HepG2 (cell line): ENCODE results near the gene CHD2. TPM values are rescaled to one million over a fixed set of nuclear protein-coding genes. Genes with fewer than 3 reads are reported as not detected.

Experiments used
- CHD2 ChIP-seq: IDR thresholded peaks from 2 replicates; pipeline ENCODE4 v1.6.1; 2011; ENCODE audit warnings: low read depth, low read length, improper control_type of control experiment
- HES4 ChIP-seq: sonication (generic); formaldehyde crosslinking; IDR thresholded peaks from 2 replicates; pipeline ENCODE4 v1.9.0; 2021; ENCODE audit warnings: mild to moderate bottlenecking, missing genetic modification reagents, borderline replicate concordance
- KDM1A ChIP-seq: IDR thresholded peaks from 2 replicates; pipeline ENCODE4 v1.6.1; 2016; ENCODE audit warnings: missing compliant biosample characterization
- KLF6 ChIP-seq: IDR thresholded peaks from 2 replicates; pipeline ENCODE4 v1.8.0; 2016; ENCODE audit warnings: missing biosample characterization, missing genetic modification reagents
- MED13 ChIP-seq: sonication (generic); formaldehyde crosslinking; IDR thresholded peaks from 2 replicates; pipeline ENCODE4 v1.5.0; 2020; ENCODE audit warnings: missing genetic modification reagents
- RBFOX2 ChIP-seq: fragments of 200-400 bp; formaldehyde crosslinking; IDR thresholded peaks from 2 replicates; pipeline ENCODE4 v1.6.1; 2017; ENCODE audit warnings: low read depth, mild to moderate bottlenecking, low read length
- SAP130 ChIP-seq: IDR thresholded peaks from 2 replicates; pipeline ENCODE4 v1.6.1; 2016; ENCODE audit warnings: low read depth
- ZKSCAN1 ChIP-seq: fragments of 150-350 bp; IDR thresholded peaks from 2 replicates; pipeline ENCODE4 v1.6.1; 2014; ENCODE audit warnings: low read length
- ZNF331 ChIP-seq: sonication (generic); formaldehyde crosslinking; IDR thresholded peaks from 2 replicates; pipeline ENCODE4 v1.4.0; 2020; ENCODE audit warnings: missing genetic modification reagents
- polyA plus RNA-seq, 8 experiments: library from polyadenylated mRNA; depleted of rRNA in 3 of 8; stranded (reverse) in 7 of 8; unstranded in 1 of 8; fragments of >200 nt; fragmentation: Illumina TruSeq in 4 of 8; extraction: Trizol in 4 of 8; gene quantifications; 2 replicates each; pipeline versions ENCODE4 v1.2.1 to v1.2.3, GENCODE V29; 2011 to 2016; ENCODE audit warnings: low read depth in 4 of 8, missing spikeins in 1 of 8, mixed read lengths in 1 of 8; ENCODE audit not compliant: insufficient read depth in 1 of 8
- total RNA-seq, 5 experiments: library from RNA; depleted of rRNA; stranded (reverse); fragments of >200 nt; fragmentation: Illumina TruSeq; extraction: Trizol; gene quantifications; 2 replicates each; pipeline ENCODE4 v1.2.3, GENCODE V29; 2016; ENCODE audit warnings: low read depth in 1 of 5
- TF ChIP-seq, protein P1 (sequence below), 2 experiments: sonication (generic) in 1 of 2; formaldehyde crosslinking in 1 of 2; IDR thresholded peaks; 2 replicates each; pipeline versions ENCODE4 v1.5.1 to v1.6.1; 2011 to 2020; ENCODE audit warnings: borderline replicate concordance in 1 of 2, low read depth in 1 of 2, low read length in 1 of 2, mild to moderate bottlenecking in 1 of 2, missing genetic modification reagents in 1 of 2, moderate library complexity in 1 of 2
- TF ChIP-seq, protein P2 (sequence below): sonication (generic); formaldehyde crosslinking; IDR thresholded peaks from 2 replicates; pipeline ENCODE4 v1.4.0; 2020; ENCODE audit warnings: mild to moderate bottlenecking, missing genetic modification reagents

CHD2 gene
- total and polyA plus RNA-seq, 2 of the 13 experiments (the other 11 are each of a cell fraction or from before 2014, with no cell fraction given), result 54.0 to 54.1 TPM

- 0 out of 2 replicates have a peak, but pooled peaks have one; percentile 13 for TF ChIP-seq ZNF331
- peak; percentile 70; the same call in 1 of the 2 replicates for TF ChIP-seq HES4
- peak; percentile 66; the same call in 1 of the 2 replicates for TF ChIP-seq SAP130 (CRISPR knock-in tag)
- TF ChIP-seq ZKSCAN1, result no peak
- TF ChIP-seq, protein P1, sequence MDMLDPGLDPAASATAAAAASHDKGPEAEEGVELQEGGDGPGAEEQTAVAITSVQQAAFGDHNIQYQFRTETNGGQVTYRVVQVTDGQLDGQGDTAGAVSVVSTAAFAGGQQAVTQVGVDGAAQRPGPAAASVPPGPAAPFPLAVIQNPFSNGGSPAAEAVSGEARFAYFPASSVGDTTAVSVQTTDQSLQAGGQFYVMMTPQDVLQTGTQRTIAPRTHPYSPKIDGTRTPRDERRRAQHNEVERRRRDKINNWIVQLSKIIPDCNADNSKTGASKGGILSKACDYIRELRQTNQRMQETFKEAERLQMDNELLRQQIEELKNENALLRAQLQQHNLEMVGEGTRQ (IDR thresholded peaks at IDR 0.05; ENCODE audit: low read depth, low read length), result no peak
- TF ChIP-seq, protein P1 (CRISPR knock-in tag; IDR thresholded peaks at IDR 0.05; ENCODE audit: borderline replicate concordance), result no peak
- TF ChIP-seq KLF6, result peak; percentile 46; the same call in 1 of the 2 replicates
- peak; percentile 80; the same call in 1 of the 2 replicates for TF ChIP-seq RBFOX2
- no peak for TF ChIP-seq KDM1A (CRISPR knock-in tag)
- TF ChIP-seq, protein P2, sequence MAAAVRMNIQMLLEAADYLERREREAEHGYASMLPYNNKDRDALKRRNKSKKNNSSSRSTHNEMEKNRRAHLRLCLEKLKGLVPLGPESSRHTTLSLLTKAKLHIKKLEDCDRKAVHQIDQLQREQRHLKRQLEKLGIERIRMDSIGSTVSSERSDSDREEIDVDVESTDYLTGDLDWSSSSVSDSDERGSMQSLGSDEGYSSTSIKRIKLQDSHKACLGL (CRISPR knock-in tag), result no peak
- 0 out of 2 replicates have a peak, but pooled peaks have one; percentile 32 for TF ChIP-seq MED13 (CRISPR knock-in tag)
- 0 out of 2 replicates have a peak, but pooled peaks have one; percentile 9 for TF ChIP-seq CHD2
Measured at GRCh38 chr15:92882697-92883162, 17.4 kb upstream of the CHD2 start (continued).
